HG03460 (cell line): ENCODE measurements around the gene CYP3A7.
A peak's percentile ranks its signal among the peaks of the same experiment; 100 is the strongest.
"Not testable (repeated sequence)": the region's sequence is repeated elsewhere in the genome, so short reads cannot be mapped to it uniquely, and the experiment has no call there.

Experiments used
- ATAC-seq: cut with Tn5 transposase; IDR thresholded peaks from one replicate; pipeline ENCODE4 v1.9.1; 2021; ENCODE audit not compliant: unreplicated experiment

Gene CYP3A7

DNA sequence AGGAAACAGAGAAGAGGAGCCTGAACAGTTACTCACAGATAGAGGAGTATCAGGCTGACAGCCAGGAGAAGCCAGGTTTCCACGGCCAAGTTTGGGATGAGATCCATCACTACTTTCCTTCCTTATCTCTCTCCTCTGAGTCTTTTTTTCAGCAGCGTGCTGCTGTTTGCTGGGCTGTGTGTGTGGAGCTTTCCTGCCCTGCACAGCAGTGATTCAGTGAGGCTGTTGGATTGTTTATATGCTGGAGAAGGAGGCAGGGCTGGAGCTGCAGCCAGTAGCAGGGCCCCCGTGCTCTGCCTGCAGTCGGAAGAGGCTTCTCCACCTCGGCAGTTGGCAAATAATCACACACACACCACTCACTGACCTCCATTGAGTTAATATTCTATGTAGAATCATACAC, at the start of gene CYP3A7:
Gene CYP3A7, minus strand, starts transcription at position 210 of the 400 bp plus-strand sequence. Its CDS starts 103 bp downstream, at position 107.
- no peak for ATAC-seq

DNA sequence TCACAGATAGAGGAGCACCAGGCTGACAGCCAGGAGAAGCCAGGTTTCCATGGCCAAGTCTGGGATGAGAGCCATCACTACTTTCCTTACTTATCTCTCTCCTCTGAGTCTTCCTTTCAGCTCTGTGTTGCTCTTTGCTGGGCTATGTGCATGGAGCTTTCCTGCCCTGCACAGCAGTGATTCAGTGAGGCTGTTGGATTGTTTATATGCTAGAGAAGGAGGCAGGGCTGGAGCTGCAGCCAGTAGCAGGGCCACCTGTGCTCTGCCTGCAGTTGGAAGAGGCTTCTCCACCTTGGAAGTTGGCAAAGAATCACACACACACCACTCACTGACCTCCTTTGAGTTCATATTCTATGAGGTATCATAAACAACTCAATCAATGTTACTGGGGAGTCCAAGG, 49.0 kb upstream of the CYP3A7 start, which contains the start of gene CYP3A4:
Gene CYP3A4, minus strand, starts transcription at position 178 of the 400 bp plus-strand sequence. Its CDS starts 103 bp downstream, at position 75.
- ATAC-seq: no peak

DNA sequence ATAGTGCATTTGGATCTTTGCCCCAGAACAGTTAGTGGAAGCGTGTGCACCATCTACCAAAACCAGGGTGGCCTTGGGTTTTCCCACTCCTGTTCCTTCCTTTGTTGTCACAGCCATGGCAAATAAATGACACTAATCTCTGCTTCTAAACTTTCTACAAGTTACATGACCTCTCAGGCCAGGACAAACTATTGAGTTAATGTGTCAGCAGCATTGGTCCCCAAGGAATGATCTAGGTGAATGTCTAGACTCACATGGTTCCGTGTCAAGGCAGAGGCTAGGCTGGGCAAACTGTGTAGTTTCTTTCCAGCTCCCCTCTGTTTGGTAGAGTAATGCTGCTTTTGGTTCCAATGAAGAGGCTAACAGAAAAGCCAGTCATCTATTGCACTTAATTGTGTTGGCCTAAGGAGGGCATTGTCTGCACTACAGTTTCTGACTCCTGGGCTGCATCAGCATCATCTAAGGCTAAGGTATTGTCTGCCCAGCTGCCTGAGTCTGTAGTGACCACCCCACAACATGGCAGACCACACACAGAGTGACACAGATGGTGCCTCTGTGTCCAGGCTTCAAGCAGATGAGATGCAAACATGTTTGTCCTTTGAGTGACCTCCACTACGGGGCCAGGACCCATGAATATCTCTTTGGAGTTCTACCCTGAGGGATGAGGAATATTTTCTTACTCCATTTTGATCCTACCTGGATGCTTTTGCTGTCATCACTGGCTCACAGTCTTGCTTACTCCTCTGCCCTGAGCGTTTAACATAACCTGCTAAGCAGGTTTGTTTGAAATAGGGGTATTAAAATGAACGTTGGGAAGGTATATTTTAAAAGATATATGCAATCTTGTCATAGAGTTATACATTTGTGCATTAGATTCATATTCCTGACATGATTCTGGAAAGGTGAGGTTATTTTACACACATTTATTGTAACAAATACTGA, 47.3 kb upstream of the CYP3A7 start:
- ATAC-seq: no peak

DNA sequence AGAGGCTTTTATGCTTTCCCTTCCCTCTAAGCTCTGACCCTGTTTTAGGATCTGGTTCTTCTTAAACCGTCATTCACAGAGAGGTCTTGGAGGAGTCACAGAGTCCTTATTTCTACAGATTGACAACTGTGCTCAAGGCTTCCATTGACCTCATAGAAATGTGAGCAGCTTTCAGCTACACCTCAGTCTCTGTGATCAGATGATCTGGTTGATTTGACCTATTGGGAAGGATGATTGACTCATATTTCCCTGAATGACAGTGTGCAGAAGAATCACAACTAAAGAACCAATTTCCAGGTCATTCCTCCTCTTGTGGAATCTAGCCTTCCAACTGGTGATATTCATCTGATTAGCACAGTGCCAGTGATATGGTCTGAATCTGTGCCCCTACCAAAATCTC, 45.6 kb upstream of the CYP3A7 start:
- no peak for ATAC-seq

DNA sequence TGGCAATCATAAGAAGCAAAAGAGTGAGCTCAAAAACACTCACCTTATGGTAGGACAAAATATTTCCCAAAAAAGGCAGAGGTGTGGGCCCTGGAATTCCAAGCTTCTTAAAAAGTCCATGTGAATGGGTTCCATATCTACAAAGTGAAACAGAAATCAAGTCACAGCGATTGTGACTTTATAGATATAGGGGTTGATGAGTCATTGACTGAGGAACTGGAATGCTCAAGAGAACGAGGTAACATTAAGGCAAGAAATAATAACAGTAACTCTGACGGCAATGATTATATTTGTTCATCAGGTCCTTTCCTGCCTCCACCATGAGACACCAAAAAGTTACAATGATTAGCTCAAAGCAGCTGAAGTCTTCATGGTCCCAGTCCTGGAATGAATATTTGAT, 45.0 kb upstream of the CYP3A7 start:
- no peak for ATAC-seq

DNA sequence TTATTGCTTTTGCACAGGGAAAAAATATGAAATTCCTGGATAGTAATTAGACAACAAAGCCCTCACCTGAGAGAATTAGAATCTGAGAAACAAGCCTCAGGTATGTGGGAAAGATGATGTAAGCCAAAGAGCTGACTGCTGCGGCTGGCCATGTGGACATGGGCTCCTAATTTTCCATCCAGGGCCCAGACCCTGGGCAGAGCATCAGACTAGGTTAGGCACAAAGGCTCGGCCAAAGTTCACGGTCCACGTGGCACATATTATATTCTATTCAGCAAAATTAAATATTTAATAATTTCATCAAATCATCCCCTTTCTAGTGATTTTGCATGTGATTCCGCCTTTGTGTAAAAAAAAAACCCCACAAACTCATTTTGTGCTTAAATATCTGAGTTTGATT, 43.9 kb upstream of the CYP3A7 start:
- ATAC-seq: no peak

DNA sequence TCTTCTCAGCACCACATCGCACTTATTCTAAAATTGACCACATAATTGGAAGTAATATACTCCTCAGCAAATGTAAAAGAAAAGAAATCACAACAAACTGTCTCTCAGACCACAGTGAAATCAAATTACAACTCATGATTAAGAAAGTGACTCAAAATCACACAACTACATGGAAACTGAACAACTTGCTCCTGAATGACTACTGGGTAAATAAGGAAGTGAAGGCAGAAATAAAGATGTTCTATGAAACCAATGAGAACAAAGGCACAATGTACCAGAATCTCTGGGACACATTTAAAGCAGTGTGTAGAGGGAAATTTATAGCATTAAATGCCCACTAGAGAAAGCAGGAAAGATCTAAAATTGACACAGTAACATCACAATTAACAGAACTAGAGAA, 38.4 kb upstream of the CYP3A7 start:
- not testable (repeated sequence) for ATAC-seq

DNA sequence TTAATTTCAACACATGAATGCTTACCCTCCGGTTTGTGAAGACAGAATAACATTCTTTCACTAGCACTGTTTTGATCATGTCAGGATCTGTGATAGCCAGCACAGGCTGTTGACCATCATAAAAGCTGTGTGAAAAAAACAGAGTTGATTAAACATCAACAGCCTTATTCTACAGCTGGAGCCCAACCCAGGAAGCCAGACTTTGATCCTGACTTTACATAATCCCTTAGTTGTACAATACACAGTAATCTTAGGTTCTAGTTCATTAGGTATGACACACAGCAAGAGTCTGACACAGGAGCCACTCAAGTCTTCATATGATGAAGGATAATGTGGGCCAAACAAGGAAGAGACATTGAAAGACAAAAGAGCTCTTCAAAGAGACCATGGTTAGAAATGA, 37.6 kb upstream of the CYP3A7 start:
- ATAC-seq: no peak

DNA sequence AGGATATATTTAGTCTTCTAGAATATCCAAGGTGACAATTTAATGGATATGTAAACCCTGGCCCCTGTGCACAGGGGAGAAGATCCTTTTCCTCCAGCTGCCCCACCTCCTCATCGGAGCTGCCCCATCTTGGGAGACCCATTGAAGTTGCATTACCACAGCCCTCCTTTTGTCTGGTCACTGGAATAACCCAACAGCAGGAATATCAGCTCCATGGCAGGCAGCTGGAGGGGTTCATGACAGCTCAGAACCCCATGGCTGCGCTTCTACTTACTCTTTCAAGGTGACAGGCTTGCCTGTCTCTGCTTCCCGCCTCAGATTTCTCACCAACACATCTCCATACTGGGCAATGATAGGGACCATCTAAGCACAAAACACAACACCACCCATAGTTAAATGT, 34.5 kb upstream of the CYP3A7 start:
- not testable (repeated sequence) for ATAC-seq

DNA sequence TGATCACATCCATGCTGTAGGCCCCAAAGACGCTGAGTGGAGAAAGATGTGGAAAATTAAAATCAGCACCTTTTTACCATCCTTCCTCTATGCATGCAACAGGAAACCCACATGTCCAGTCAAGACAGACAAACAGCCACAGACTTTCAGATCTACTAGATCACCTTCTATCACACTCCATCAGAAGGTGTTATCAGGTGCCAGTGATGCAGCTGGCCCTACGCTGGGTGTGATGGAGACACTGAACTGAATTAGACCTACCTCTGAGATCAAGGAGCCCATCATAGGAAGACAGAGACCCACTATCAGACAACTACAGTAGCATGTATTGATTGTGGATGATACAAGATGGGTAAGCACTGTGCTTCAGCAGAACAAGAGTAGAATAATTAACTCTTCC, 33.5 kb upstream of the CYP3A7 start:
- no peak for ATAC-seq

DNA sequence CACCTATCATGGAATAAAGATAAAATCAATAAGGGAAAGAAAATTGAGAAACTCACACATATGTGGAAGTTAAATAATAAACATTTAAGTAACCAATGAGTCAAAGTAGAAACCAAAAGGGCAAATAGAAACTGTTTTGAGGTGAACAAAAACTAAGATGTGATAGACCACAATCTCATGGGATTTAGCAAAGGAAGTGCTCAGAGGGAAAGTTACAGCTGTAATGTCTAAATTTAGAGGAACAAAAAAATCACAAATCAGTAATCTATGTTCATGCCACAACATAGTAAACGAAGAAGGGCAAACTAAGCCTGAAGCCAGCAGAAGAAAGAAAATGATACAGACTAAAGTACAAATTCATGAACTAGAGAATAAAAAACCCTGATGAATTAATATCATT, 32.7 kb upstream of the CYP3A7 start:
- ATAC-seq: peak; percentile 88

DNA sequence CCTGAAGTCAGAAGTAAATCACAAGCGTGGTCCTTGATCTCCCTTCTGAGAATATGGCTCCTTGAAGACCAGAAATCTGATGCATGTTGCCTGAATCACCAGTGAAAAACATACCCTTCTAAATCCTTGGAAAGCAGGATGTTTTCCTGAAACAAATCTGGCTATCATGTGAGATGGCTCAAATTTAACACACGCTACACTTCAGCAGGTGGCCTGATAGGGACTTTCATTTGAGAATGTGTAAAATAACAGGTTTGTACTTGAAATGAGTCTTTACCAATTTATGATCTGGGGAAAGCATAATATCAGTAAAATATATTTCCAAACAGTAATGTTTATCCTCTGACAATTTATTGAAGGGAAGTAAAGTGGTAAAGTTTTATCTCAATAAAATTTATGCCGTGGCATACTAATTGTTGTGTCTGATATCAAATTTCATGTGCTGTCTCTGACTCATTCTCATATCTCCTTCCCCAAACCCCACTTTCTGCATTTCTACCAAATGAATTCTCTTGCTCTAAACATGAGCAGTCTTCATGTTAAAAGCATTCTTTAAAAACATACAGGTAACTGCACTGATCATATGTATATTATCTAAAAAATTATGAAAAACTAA, 31.6 kb upstream of the CYP3A7 start:
- ATAC-seq: no peak

DNA sequence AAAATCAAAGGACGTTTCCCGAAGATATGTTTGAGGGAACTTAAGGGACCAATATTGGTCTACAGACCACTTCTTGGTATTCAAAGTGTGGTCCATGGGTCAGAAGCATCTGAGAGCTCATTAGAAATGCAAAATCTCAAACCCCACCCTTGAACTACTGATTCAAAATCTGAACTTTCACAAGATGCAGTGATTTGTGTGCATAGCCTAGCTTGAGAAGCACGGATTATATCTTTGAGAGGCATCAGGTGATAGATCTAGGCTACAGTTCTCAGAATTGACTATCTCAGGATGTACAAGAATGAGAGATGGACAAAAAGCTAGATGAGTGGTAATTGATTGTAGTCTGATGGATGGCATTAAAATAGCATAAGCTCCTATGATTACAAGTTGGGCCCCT, 29.5 kb upstream of the CYP3A7 start:
- no peak for ATAC-seq

DNA sequence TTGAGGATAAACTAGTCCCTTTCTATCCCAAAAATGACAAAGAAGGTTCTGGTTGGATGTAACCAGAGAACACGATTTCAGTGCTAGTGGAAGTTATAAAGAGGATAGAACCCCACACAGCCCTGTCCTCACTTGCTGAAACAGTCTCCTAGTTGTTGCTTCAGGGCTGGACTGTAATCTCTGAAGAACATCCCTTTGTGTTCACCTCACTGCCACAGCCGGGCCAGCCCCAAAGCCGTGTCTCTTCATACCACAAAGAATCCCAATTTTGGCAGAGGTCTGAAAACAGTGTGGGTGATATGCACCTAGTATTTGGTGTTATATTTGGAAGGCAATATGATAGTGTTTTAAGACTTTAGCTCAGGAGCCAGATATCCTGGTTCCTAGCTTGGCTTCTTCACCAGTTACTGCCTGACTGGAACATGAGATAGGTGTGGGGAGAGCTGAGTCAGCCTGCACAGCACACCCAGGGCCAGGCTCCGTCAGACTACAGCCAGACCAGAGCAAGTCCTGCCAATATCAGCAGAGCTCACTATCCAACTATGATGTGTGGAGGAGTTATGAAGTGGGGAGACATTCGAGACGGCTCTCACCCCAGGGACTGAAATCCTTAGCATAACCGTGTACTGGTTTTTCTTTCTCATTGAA, 27.8 kb upstream of the CYP3A7 start:
- ATAC-seq: no peak

DNA sequence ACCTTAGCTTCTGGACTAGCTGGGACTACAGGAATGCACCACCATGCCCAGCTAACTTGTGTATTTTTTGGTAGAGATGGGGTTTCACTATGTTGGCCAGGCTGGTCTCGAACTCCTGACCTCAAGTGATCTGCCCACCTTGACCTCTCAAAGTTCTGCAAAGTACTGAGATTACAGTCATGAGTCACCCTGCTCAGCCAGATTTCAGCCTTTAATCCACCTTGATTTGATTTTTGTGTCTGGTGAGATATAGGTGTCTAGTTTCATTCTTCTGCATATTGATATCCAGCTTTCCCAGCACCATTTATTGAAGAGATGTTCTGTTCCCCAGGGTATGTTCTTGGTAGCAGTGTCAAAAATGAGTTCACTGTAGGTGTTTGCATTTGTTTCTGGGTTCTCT, 20.1 kb upstream of the CYP3A7 start:
- no peak for ATAC-seq

DNA sequence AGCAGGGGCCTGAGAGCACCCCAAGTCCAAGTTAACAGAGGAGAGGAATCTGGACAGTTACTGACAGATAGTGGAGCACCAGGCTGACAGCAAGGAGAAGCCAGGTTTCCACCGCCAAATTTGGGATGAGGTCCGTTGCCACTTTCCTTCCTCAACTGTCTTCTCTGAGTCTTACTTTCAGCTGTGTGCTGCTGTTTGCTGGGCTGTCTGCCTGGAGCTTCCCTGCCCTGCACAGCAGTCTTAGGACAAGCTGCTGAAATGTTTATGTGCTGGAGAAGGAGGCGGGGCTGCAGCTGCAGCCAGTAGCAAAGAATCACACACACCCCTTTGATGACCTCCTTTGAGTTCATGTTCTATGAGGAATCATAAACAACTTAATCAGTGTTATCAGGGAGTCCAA, 17.4 kb upstream of the CYP3A7 start:
- ATAC-seq: no peak

DNA sequence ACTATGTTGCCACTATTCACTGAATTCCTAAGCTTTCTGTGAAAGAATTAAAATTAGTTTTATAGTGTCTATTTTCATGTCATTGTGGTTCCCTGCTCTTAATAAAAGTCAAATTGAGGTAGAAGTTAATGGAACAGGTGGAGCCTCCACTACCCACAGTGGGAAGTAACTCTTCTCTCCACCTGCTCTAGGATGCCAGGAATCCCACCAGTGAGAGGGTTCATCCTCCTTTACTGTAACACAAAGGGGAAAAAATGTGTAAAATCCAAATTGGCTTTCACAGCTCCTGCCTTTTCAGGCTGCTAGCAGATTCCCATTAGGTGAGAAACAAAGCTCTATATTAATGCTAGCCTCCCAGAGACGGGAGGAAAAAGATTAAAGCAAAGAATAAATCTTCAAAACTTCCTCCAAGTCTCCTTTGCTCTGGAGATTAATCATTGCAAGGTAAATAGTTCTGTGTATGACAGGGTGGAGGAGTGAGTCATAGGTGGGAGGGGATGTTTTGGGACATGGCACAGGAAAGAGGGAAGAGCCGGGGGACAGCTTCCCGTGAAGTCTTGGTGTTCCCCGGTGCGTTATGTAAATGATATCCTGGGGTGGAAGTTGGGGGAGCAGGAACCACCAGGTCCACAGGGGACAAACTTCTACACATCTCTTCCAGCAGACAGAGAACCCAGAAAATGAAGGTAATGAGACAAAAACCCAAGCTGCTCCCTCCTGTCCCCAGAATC, 16.5 kb upstream of the CYP3A7 start:
- not testable (repeated sequence) for ATAC-seq

DNA sequence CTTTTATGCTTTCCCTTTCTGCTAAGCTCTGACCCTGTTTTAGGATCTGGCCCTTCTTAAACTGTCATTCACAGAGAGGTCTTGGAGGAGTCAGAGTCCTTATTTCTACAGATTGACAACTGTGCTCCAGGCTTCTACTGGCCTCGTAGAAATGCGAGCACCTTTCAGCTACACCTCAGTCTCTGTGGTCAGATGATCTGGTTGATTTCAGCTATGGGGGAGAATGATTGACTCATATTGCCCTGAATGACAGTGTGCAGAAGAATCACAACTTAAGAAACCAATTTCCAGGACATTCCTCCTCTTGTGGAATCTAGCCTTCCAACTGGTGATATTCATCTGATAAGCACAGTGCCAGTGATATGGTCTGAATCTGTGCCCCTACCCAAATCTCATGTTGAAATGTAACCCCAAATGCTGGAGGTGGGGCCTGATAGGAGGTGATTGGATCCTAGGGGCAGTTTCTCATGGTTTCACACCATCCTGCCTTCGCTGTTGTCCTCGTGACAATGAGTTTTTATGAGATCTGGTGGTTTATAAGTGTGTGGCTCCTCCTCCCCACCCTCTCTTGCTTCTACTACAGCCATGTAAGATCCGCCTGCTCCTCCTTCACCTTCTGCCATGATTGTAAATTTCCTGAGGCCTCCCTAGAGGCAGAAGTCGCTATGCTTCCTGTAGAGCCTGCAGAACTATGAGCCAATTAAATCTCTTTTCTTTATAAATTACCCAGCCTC, 14.0 kb upstream of the CYP3A7 start:
- ATAC-seq: no peak

DNA sequence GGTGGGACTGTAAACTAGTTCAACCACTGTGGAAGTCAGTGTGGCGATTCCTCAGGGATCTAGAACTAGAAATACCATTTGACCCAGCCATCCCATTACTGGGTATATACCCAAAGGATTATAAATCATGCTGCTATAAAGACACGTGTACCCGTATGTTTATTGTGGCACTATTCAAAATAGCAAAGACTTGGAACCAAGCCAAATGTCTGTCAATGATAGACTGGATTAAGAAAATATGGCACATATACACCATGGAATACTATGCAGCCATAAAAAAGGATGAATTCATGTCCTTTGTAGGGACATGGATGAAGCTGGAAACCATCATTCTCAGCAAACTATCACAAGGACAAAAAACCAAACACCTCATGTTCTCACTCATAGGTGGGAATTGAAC, 11.9 kb upstream of the CYP3A7 start:
- not testable (repeated sequence) for ATAC-seq

DNA sequence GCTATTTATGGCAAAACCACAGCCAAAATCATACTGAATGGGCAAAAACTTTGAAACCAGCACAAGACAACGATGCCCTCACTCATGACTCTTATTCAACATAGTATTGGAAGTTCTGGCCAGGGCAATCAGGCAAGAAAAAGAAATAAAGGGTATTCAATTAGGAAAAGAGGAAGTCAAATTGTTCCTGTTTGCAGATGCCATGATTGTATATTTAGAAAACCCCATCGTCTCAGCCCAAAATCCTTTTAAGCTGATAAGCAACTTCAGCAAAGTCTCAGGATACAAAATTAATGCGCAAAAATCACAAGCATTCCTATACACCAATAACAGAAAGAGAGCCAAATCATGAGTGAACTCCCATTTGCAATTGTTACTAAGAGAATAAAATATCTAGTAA, 10.4 kb upstream of the CYP3A7 start:
- ATAC-seq: not testable (repeated sequence)
